H9 (cell line): ENCODE measurements around the gene ANKS1B. TPM values are rescaled to one million over a fixed set of nuclear protein-coding genes. Genes with fewer than 3 reads are reported as not detected.

Source experiments
- DNase-seq: peaks from one replicate; pipeline ENCODE4 v3.0.0-alpha.2; 2017
- H2AFZ ChIP-seq: one replicate; pipeline ENCODE4 v1.6.1; 2013; ENCODE audit warnings: mild to moderate bottlenecking, low read length, control low read depth, moderate library complexity
- H2AK5ac ChIP-seq: 2 replicates; pipeline ENCODE4 v1.6.1; 2013; ENCODE audit warnings: low read length, control low read depth, mixed read lengths; ENCODE audit not compliant: insufficient read length
- H2BK120ac ChIP-seq: one replicate; pipeline ENCODE4 v1.6.1; 2013; ENCODE audit warnings: low read depth, mild to moderate bottlenecking, low read length, control low read depth, inconsistent platforms; ENCODE audit not compliant: poor library complexity, severe bottlenecking
- H2BK12ac ChIP-seq: 2 replicates; pipeline ENCODE4 v1.6.1; 2013; ENCODE audit warnings: low read length, control low read depth, mixed read lengths, low read depth; ENCODE audit not compliant: insufficient read length
- H2BK15ac ChIP-seq: 2 replicates; pipeline ENCODE4 v1.6.1; 2013; ENCODE audit warnings: low read depth, low read length, control low read depth
- H2BK20ac ChIP-seq: one replicate; pipeline ENCODE4 v1.6.1; 2013; ENCODE audit warnings: low read depth, mild to moderate bottlenecking, low read length, control low read depth, inconsistent platforms; ENCODE audit not compliant: poor library complexity, severe bottlenecking
- H2BK5ac ChIP-seq: 2 replicates; pipeline ENCODE4 v1.6.1; 2013; ENCODE audit warnings: low read length, control low read depth, mixed read lengths; ENCODE audit not compliant: insufficient read length
- H3K14ac ChIP-seq: 2 replicates; pipeline ENCODE4 v1.6.1; 2013; ENCODE audit warnings: low read length, control low read depth; ENCODE audit not compliant: insufficient read depth
- H3K18ac ChIP-seq: 2 replicates; pipeline ENCODE4 v1.6.1; 2013; ENCODE audit warnings: low read depth, mild to moderate bottlenecking, mixed read lengths, low read length, control low read depth; ENCODE audit not compliant: insufficient read length
- H3K23ac ChIP-seq: 2 replicates; pipeline ENCODE4 v1.6.1; 2013; ENCODE audit warnings: low read length, control low read depth, mixed read lengths, low read depth; ENCODE audit not compliant: insufficient read length
- H3K23me2 ChIP-seq: 2 replicates; pipeline ENCODE4 v1.6.1; 2013; ENCODE audit warnings: low read depth, mild to moderate bottlenecking, mixed read lengths, low read length, control low read depth; ENCODE audit not compliant: insufficient read length, poor library complexity, severe bottlenecking
- H3K27ac ChIP-seq: 2 replicates; pipeline ENCODE4 v1.5.1; 2013; ENCODE audit warnings: low read length, control low read depth, mixed read lengths, low read depth; ENCODE audit not compliant: insufficient read length
- H3K27me3 ChIP-seq: 2 replicates; pipeline ENCODE4 v1.6.1; 2013; ENCODE audit warnings: low read length, control low read depth, inconsistent platforms; ENCODE audit not compliant: insufficient read depth
- H3K4ac ChIP-seq: 2 replicates; pipeline ENCODE4 v1.6.1; 2013; ENCODE audit warnings: low read depth, mild to moderate bottlenecking, control low read depth, inconsistent platforms, low read length, moderate library complexity
- H3K4me1 ChIP-seq: 2 replicates; pipeline ENCODE4 v1.6.1; 2013; ENCODE audit warnings: low read length, control low read depth, inconsistent platforms; ENCODE audit not compliant: insufficient read depth
- H3K4me2 ChIP-seq: 2 replicates; pipeline ENCODE4 v1.6.1; 2013; ENCODE audit warnings: low read length, control low read depth, mixed read lengths; ENCODE audit not compliant: insufficient read length, insufficient read depth
- H3K56ac ChIP-seq: 2 replicates; pipeline ENCODE4 v1.6.1; 2013; ENCODE audit warnings: low read depth, mild to moderate bottlenecking, mixed read lengths, low read length, control low read depth; ENCODE audit not compliant: insufficient read length
- H3K79me1 ChIP-seq: 2 replicates; pipeline ENCODE4 v1.6.1; 2013; ENCODE audit warnings: low read depth, mild to moderate bottlenecking, moderate library complexity, low read length, control low read depth, inconsistent platforms; ENCODE audit not compliant: insufficient read depth, poor library complexity, severe bottlenecking
- H3K79me2 ChIP-seq: 2 replicates; pipeline ENCODE4 v1.6.1; 2013; ENCODE audit warnings: low read length, control low read depth, inconsistent platforms; ENCODE audit not compliant: insufficient read depth
- H3K9ac ChIP-seq: 2 replicates; pipeline ENCODE4 v1.6.1; 2013; ENCODE audit warnings: low read length, control low read depth, mixed read lengths; ENCODE audit not compliant: insufficient read length; ENCODE audit errors: extremely low read depth
- H3K9me3 ChIP-seq: one replicate; pipeline ENCODE4 v1.6.1; 2013; ENCODE audit warnings: low read depth, low read length, inconsistent platforms; ENCODE audit not compliant: control insufficient read depth
- H3T11ph ChIP-seq: one replicate; pipeline ENCODE4 v1.6.1; 2013; ENCODE audit warnings: mild to moderate bottlenecking, low read length, control low read depth, inconsistent platforms
- H4K20me1 ChIP-seq: one replicate; pipeline ENCODE4 v1.6.1; 2013; ENCODE audit not compliant: control insufficient read depth, insufficient read length, insufficient read depth
- H4K5ac ChIP-seq: 2 replicates; pipeline ENCODE4 v1.6.1; 2013; ENCODE audit warnings: low read depth, mild to moderate bottlenecking, mixed read lengths, low read length, control low read depth; ENCODE audit not compliant: insufficient read length
- H4K8ac ChIP-seq: replicated peaks from 2 replicates; pipeline ENCODE4 v1.6.1; 2013; ENCODE audit warnings: low read length, control low read depth, mixed read lengths, low read depth; ENCODE audit not compliant: insufficient read length
- H4K91ac ChIP-seq: 2 replicates; pipeline ENCODE4 v1.6.1; 2013; ENCODE audit warnings: low read depth, mild to moderate bottlenecking, moderate library complexity, mixed read lengths, low read length, control low read depth; ENCODE audit not compliant: insufficient read length
- H3K27ac Mint-ChIP-seq, 3 experiments: 2 replicates in 2 of 3; 3 replicates in 1 of 3; pipeline ENCODE4 v1.8.0; 2020 to 2021; ENCODE audit warnings: mixed read lengths in 3 of 3, mild to moderate bottlenecking in 1 of 3, moderate library complexity in 1 of 3
- H3K27me3 Mint-ChIP-seq: 2 replicates; pipeline ENCODE4 v1.8.0; 2021; ENCODE audit warnings: low read depth, mild to moderate bottlenecking, moderate library complexity, mixed read lengths
- H3K36me3 Mint-ChIP-seq, 3 experiments: 2 replicates in 2 of 3; 3 replicates in 1 of 3; pipeline ENCODE4 v1.8.0; 2020 to 2021; ENCODE audit warnings: low read depth in 3 of 3, mixed read lengths in 3 of 3; ENCODE audit not compliant: insufficient read depth in 1 of 3
- H3K4me1 Mint-ChIP-seq, 2 experiments: 2 replicates each; pipeline ENCODE4 v1.8.0; 2020; ENCODE audit warnings: mixed read lengths in 2 of 2
- H3K4me3 Mint-ChIP-seq, 2 experiments: 2 replicates in 1 of 2; 3 replicates in 1 of 2; pipeline ENCODE4 v1.8.0; 2020 to 2021; ENCODE audit warnings: mild to moderate bottlenecking in 2 of 2, mixed read lengths in 2 of 2, moderate library complexity in 1 of 2
- H3K9me3 Mint-ChIP-seq, 2 experiments: 2 replicates in 1 of 2; 3 replicates in 1 of 2; pipeline ENCODE4 v1.8.0; 2020; ENCODE audit warnings: mild to moderate bottlenecking in 2 of 2, mixed read lengths in 2 of 2, moderate library complexity in 1 of 2
- CTCF ChIP-seq: fragments of 200-600 bp; sonication (generic); conservative IDR thresholded peaks from 3 replicates; pipeline ENCODE4 v1.8.0; 2021; ENCODE audit warnings: antibody characterized with exemption, mild to moderate bottlenecking
- WGBS: extraction: QIAGEN DNeasy Blood & Tissue Kit; methylation state at CpG from one replicate; pipeline ENCODE4 v1.1.7; 2013; ENCODE audit warnings: missing lambda C conversion rate, low lambda C conversion rate, mixed read lengths; ENCODE audit not compliant: insufficient read length; ENCODE audit errors: extremely low coverage; 5-methylcytosine and 5-hydroxymethylcytosine counted together
- total RNA-seq: library from RNA; stranded (reverse); gene quantifications from 2 replicates; pipeline ENCODE4 v1.2.1, GENCODE V29; 2021

The ANKS1B gene
- total RNA-seq, 1 experiment from 2014 or later: 4.1 TPM

- Histone ChIP-seq H3K14ac (no peak overlapping the region), H3T11ph (no peak overlapping the region), H3K9ac (no peak overlapping the region), H3K23me2 (no peaks in the 10 kb centered on the region), H3K79me1 (no peaks in the 10 kb centered on the region), H3K4me1 (no peaks in the 10 kb centered on the region), H2BK20ac (no peak overlapping the region), H3K4me2 (no peak overlapping the region), H2BK15ac (no peak overlapping the region), H2AK5ac (no peak overlapping the region), H2BK5ac (no peak overlapping the region), H3K27ac (no peak overlapping the region), H4K20me1 (no peaks in the 10 kb centered on the region), H3K27me3 (no peaks in the 10 kb centered on the region), H4K5ac (no peak overlapping the region), H2BK12ac (no peak overlapping the region), H4K91ac (no peak overlapping the region), H3K56ac (no peak overlapping the region), H3K4ac (no peak overlapping the region), H2BK120ac (no peak overlapping the region), H3K23ac (no peak overlapping the region), H3K79me2 (no peaks in the 10 kb centered on the region), H4K8ac (no peak overlapping the region), H3K18ac (no peak overlapping the region), H3K9me3 (no peaks in the 10 kb centered on the region), H2AFZ (no peak overlapping the region)
- H3K4me1 Mint-ChIP-seq: no peaks in the 10 kb centered on the region
- no CpG with 5 or more reads among the region's 4 CpGs for WGBS
- H3K4me3 Mint-ChIP-seq: no peak overlapping the region
- no peak overlapping the region for H3K27ac Mint-ChIP-seq
- no peaks in the 10 kb centered on the region for H3K27me3 Mint-ChIP-seq
- peaks cover 0 to 2% (median 0%) of the 10 kb centered on the region in 3 experiments; a peak in 1 of 7 replicates for H3K36me3 Mint-ChIP-seq
- TF ChIP-seq CTCF: no peak
- no peak for DNase-seq
- H3K9me3 Mint-ChIP-seq: no peaks in the 10 kb centered on the region
These were observed 807.9 kb downstream of the ANKS1B start for GRCh38 chr12:99176871-99177270.
